GM12892 (cell line): ENCODE results near the gene ZCCHC8.
"Not testable (repeated sequence)": the region's sequence is repeated elsewhere in the genome, so short reads cannot be mapped to it uniquely, and the experiment has no call there.

ENCODE experiments used
- DNase-seq: peaks from one replicate; pipeline ENCODE4 v3.0.0; 2011; ENCODE audit not compliant: insufficient read length
- FAIRE-seq: peaks from 2 replicates; lab custom pipeline; 2011; peaks lifted over from hg19 to GRCh38; lab: Jason Lieb, UNC
- POLR2A ChIP-seq: IDR thresholded peaks from 2 replicates; pipeline ENCODE4 v1.6.1; 2011; ENCODE audit warnings: low read depth, low read length, control low read depth
- POLR2AphosphoS5 ChIP-seq: IDR thresholded peaks from 2 replicates; pipeline ENCODE4 v1.6.1; 2011; ENCODE audit warnings: low read depth, low read length, control low read depth
- TAF1 ChIP-seq: IDR thresholded peaks from 2 replicates; pipeline ENCODE4 v1.6.1; 2011; ENCODE audit warnings: low read depth, mild to moderate bottlenecking, control low read depth, low read length, borderline replicate concordance

Gene ZCCHC8

GRCh38 chr12:122486805-122487426 is 13.8 kb downstream of the ZCCHC8 start:
- FAIRE-seq, result no peak
- TF ChIP-seq POLR2AphosphoS5 (no peak), TAF1 (no peak), POLR2A (no peak)
- no peak for DNase-seq

DNA sequence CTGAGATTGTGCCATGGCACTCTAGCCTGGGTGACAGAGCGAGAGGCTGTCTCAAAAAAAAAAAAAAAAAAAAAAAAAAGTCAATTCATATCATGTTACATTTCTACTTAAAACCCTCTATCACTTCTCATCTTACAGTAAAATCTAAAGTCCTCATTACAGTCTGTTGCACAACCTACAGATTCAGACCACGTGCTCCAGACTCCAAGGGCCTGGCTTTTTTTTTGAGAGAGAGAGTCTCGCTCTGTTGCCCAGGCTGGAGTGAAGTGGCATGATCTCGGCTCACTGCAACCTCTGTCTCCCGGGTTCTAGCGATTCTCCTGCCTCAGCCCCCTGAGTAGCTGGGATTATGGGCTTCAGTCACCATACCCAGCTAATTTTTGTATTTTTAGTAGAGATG is 14.4 kb downstream of the ZCCHC8 start:
- not testable (repeated sequence) for DNase-seq, FAIRE-seq

DNA sequence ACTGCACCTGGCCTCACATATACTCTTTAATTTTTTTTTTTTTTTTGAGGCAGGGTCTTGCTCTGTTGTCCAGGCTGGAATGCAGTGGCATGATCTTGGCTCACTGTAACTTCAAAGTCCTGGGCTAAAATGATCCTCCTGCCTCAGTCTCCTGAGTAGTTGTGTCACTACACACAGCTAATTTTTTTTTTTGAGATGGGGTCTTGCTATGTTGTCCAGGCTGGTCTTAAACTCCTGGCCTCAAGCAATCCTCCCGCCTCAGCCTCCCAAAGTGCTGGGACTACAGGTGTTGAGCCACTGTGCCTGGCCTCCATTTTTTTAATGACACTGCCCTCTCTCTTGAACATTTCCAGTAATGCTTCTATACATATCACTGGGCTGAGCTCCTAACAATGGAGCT is 16.3 kb downstream of the ZCCHC8 start:
- DNase-seq, FAIRE-seq: not testable (repeated sequence)

DNA sequence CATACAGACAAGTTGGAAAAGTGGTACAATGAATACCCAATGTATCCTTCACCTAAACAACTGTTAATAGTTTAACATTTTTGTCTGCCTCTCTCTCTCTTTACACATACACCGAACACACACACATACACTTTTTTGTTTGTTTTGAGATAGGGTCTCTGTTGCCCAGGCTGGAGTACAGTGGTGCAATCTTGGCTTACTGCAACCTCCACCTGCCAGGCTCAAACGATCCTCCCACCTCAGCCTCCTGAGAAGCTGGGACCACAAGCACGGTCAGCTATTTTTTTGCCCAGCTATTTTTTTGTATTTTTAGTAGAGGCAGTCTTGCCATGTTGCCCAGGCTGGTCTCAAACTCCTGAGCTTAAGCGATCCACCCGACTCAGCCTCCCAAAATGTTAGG is 16.8 kb downstream of the ZCCHC8 start:
- TF ChIP-seq TAF1, result no peak
- DNase-seq (no peak), FAIRE-seq (no peak)

GRCh38 chr12:122481861-122482260 is 18.9 kb downstream of the ZCCHC8 start:
- FAIRE-seq (no peak), DNase-seq (no peak)
- TF ChIP-seq POLR2AphosphoS5 (no peak), POLR2A (no peak), TAF1 (no peak)

- no peak for TF ChIP-seq POLR2AphosphoS5
- no peak for TF ChIP-seq TAF1
- TF ChIP-seq POLR2A, result no peak
- DNase-seq (no peak), FAIRE-seq (no peak)
These were observed 20.0 kb downstream of the ZCCHC8 start for GRCh38 chr12:122480753-122481152.

GRCh38 chr12:122474324-122474716 is 26.4 kb downstream of the ZCCHC8 start:
- no peak for FAIRE-seq

DNA sequence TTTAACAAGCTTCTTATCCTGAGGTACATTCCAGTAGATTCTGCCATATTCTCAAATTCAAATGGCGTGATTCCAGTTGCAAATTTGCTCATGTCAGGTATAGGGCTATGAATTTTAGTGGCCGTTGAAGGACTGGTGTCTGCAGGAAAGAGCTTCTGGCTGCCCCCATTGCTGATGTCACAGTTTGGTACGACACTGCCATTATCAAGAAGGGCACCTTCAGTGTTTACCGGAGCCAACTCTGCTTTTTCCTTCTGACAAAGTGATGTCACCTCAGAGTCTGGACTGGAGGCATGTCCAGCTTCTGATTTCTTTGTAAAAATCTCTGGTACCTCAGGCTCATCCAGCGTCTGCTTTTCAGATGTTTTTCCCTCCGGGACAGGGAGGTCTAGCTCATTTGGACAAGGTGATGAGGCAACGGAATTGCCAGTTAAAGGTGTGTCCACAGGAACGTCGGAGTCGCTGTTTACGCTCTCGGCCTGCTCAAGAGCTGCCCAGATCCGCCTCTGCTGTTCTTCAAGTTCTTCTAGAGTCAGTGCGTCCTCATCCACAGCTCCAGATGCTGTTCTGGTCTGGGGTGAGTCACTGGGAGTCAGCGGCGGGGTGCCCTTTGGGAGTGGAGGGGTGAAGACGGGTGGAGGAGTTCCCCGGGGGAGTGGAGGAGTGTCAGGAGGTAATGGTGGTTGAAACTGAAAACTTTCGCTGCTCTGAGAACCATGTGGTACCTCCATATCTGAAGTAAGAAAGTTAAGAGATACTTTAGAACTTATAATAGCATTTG is 27.0 kb downstream of the ZCCHC8 start:
- FAIRE-seq (peak; percentile 65), DNase-seq (peak; percentile 22)
- TF ChIP-seq TAF1 (no peak), POLR2AphosphoS5 (0 out of 2 replicates have a peak, but pooled peaks have one; percentile 25)

More at GRCh38 chr12:122474324-122474716, 26.4 kb downstream of the ZCCHC8 start:
- TF ChIP-seq POLR2AphosphoS5 (no peak), POLR2A (no peak), TAF1 (no peak)
- no peak for DNase-seq

DNA sequence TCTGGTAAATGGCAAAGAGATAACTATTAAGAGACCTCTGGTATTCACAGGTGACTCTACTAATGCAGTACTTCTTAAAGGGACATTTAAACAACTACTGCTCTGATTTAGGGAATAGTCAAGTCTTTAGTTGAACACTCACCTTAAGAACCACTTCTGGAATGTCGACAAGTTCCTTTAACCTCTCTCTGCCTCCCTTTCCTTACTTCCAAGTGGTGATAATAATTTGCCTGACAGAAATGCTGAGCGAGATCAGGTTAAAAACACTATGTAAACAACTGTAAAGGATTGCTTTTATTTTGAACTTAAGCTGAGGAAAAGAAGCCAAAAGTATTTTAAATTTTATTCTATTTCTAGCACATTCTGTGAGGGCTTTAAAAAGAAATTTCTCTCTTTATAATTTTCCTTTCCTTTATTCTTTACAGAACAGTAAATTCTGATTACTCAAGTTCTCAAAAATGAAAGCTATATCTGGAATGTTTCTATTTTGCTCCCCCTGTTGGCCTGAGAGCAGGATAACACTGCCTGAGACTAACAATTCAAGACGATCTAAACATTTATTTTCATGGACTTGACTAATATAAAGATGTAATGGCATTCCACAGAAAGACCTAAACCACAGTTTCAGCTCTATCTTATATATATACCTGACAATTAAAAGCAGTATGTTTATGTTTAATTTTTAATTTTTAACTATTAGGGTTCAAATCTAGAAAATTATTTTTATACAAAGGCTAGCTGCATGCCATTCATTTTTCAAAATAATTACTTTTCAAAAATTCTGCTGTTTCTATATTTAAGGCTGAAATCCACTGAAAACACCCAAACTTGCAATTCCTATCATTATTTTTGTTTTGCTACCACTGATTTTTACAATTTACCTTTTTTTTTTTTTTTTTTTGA is 29.2 kb downstream of the ZCCHC8 start:
- no peak for FAIRE-seq
- no peak for DNase-seq
- TF ChIP-seq POLR2A (no peak), TAF1 (no peak), POLR2AphosphoS5 (no peak)

DNA sequence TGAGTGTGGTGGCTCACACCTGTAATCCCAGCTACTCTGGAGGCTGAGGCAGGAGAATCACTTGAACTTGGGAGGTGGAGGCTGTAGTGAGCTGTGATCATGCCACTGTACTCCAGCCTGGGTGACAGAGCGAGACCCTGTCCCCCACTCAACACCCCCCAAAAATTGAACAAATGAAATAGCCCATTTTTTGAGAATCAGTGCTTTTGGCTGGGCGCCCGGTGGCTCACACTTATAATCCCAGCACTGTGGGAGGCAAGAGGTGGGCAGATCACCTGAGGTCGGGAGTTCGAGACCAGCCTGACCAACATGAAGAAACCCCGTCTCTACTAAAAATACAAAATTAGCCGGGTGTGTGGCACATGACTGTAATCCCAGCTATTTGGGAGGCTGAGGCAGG is 30.2 kb downstream of the ZCCHC8 start:
- DNase-seq, FAIRE-seq: not testable (repeated sequence)

GRCh38 chr12:122469856-122470255 is 30.9 kb downstream of the ZCCHC8 start:
- not testable (repeated sequence) for FAIRE-seq

GRCh38 chr12:122467983-122468382 is 32.7 kb downstream of the ZCCHC8 start:
- DNase-seq, result no peak
- no peak for TF ChIP-seq TAF1
- TF ChIP-seq POLR2AphosphoS5, result no peak
- no peak for TF ChIP-seq POLR2A
- no peak for FAIRE-seq

More at GRCh38 chr12:122469856-122470255, 30.9 kb downstream of the ZCCHC8 start:
- not testable (repeated sequence) for DNase-seq

DNA sequence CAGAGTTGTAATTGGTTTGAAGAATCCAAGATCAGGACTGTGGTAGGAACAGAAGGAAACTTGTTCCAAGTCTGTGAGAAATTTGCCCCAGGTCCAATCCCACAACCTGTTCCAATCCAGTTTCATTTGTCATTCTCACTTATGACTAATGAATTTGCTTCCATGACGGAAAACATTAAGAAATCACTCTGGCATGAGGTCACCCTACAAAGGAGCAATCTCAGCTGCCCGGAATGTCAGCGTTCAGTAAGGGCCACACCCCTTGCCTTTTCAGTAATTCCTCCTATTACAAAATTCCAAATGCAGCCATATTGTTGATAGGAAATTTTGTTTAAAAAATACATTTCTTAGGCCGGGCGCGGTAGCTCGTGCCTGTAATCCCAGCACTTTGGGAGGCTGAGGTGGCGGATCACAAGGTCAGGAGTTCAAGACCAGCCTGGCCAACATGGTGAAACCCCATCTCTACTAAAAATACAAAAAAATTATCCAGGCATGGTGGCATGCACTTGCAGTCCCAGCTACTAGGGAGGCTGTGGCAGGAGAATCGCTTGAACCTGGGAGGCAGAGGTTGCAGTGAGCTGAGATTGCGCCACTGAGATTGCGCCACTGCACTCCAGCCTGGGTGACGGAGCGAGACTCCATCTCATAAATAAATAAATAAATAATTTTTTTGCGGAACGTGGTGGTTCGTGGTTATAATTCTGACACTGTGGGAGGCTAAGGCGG is 36.3 kb downstream of the ZCCHC8 start:
- DNase-seq, FAIRE-seq: not testable (repeated sequence)
